Measurements from ENCODE around the gene MRPL11.

DNA sequence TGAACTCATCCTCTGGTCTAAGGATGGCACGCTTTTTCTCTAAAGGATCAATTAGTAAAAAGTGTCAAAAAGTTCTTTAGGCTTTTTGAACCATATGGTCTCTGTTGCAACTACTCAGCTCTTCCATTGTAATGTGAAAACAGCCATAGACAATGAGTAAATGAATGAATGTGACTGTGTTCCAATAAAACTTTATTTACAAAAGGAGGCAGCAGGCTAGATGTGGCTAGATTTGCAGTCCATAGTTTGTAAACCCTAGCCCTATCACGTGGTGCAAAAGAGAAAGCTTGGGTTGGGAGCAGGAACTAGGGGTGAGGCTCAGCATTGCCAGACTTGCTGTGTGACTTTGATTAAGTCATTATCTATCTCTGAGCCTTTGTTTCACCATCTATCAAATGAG, 23.2 kb downstream of the MRPL11 start:
- TF ChIP-seq, protein P1, sequence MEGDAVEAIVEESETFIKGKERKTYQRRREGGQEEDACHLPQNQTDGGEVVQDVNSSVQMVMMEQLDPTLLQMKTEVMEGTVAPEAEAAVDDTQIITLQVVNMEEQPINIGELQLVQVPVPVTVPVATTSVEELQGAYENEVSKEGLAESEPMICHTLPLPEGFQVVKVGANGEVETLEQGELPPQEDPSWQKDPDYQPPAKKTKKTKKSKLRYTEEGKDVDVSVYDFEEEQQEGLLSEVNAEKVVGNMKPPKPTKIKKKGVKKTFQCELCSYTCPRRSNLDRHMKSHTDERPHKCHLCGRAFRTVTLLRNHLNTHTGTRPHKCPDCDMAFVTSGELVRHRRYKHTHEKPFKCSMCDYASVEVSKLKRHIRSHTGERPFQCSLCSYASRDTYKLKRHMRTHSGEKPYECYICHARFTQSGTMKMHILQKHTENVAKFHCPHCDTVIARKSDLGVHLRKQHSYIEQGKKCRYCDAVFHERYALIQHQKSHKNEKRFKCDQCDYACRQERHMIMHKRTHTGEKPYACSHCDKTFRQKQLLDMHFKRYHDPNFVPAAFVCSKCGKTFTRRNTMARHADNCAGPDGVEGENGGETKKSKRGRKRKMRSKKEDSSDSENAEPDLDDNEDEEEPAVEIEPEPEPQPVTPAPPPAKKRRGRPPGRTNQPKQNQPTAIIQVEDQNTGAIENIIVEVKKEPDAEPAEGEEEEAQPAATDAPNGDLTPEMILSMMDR (conservative IDR thresholded peaks at IDR 0.05 in 1 of 2, IDR thresholded peaks at IDR 0.05 in 1 of 2; ENCODE audit: low read depth in 1 of 2, low read length in 2 of 2): no peak
- no peak for TF ChIP-seq EZH2 (IDR thresholded peaks at IDR 0.05; ENCODE audit: low read length, missing control alignments)

All from fibroblast of lung (primary cell).